Upper lobe of left lung (tissue), 6 donors: ENCODE results near the gene SAMD4A. TPM values are rescaled to one million over a fixed set of nuclear protein-coding genes. Genes with fewer than 3 reads are reported as not detected.

Experiments used
- ATAC-seq, 2 donors: fragments of 200-7000 bp; cut with Tn5 transposase; one replicate each; pipeline ENCODE4 v1.9.1; 2022; ENCODE audit warnings: mild to moderate bottlenecking in 2 of 2, moderate library complexity in 2 of 2; ENCODE audit not compliant: low FRiP score in 2 of 2
- DNase-seq, 2 donors: peaks; one replicate each; pipeline ENCODE4 v3.0.0-alpha.2; 2019 to 2020
- H3K27ac ChIP-seq, 4 donors: fragments of 200-600 bp; sonication (generic); one replicate each; pipeline ENCODE4 v1.5.1; 2016 to 2019
- H3K27me3 ChIP-seq, 4 donors: fragments of 200-600 bp; sonication (generic); one replicate each; pipeline ENCODE4 v1.5.1; 2017 to 2019
- H3K36me3 ChIP-seq, 4 donors: fragments of 200-600 bp; sonication (generic); one replicate each; pipeline ENCODE4 v1.5.1; 2016 to 2019
- H3K4me1 ChIP-seq, 4 donors: fragments of 200-600 bp; sonication (generic); one replicate each; pipeline ENCODE4 v1.5.1; 2018 to 2019
- H3K4me3 ChIP-seq, 4 donors: fragments of 200-600 bp; sonication (generic); one replicate each; pipeline ENCODE4 v1.5.1; 2017 to 2019; ENCODE audit warnings: mild to moderate bottlenecking in 2 of 4, moderate library complexity in 1 of 4
- H3K9me3 ChIP-seq, 4 donors: fragments of 200-600 bp; sonication (generic); one replicate each; pipeline ENCODE4 v1.5.1; 2018 to 2019
- CTCF ChIP-seq, 6 experiments: fragments of 450-650 bp in 4 of 6; fragments of 200-600 bp in 2 of 6; sonication (generic) in 2 of 6; IDR thresholded peaks; one replicate each; pipeline ENCODE4 v1.5.1; 2016 to 2019; ENCODE audit warnings: antibody characterized with exemption in 6 of 6
- EP300 ChIP-seq, 4 donors: sonication (generic); formaldehyde crosslinking; IDR thresholded peaks; one replicate each; pipeline ENCODE4 v1.5.1; 2017; ENCODE audit warnings: antibody characterized with exemption in 4 of 4, control low read depth in 2 of 4
- POLR2A ChIP-seq, 4 donors: fragments of 450-650 bp; IDR thresholded peaks; one replicate each; pipeline ENCODE4 v1.5.1; 2016 to 2017; ENCODE audit warnings: antibody characterized with exemption in 4 of 4, mild to moderate bottlenecking in 2 of 4
- POLR2AphosphoS5 ChIP-seq, 2 donors: sonication (generic); formaldehyde crosslinking; IDR thresholded peaks; one replicate each; pipeline ENCODE4 v1.5.1; 2017; ENCODE audit warnings: antibody characterized with exemption in 2 of 2
- WGBS, 2 donors: methylation state at CpG; one replicate each; pipeline ENCODE4 v1.1.5; 2017 to 2018; 5-methylcytosine and 5-hydroxymethylcytosine counted together
- total RNA-seq, 6 donors: library from RNA; depleted of rRNA in 4 of 6; stranded (reverse); fragments of >200 nt in 4 of 6; gene quantifications; one replicate each; pipeline versions ENCODE4 v1.1.0 to v1.2.1, GENCODE V29; 2016 to 2021
- donor health status: DM: no; HTN: no; CAD: no; lungs with moderate emphysema.
- donor health status: DM: no; HTN: yes; CAD: no; lungs with severe emphysema.

The SAMD4A gene
- total RNA-seq, 6 donors from 2014 or later: 26.0 to 68.3 (median 37.0) TPM

- Histone ChIP-seq H3K27ac (no peak overlapping the region), H3K4me3 (no peak overlapping the region), H3K36me3 (peaks cover 0 to 42% (median 2%) of the 10 kb centered on the region in 4 donors), H3K9me3 (no peaks in the 10 kb centered on the region), H3K27me3 (no peaks in the 10 kb centered on the region), H3K4me1 (peaks cover 24 to 38% (median 33%) of the 10 kb centered on the region in 4 donors)
- DNase-seq (no peak), ATAC-seq (no peak)
- 82 to 84% methylated on average over 8 of the region's 8 CpGs for WGBS, 2 donors
- TF ChIP-seq CTCF (IDR thresholded peaks at IDR 0.05): no peak
- no peak for TF ChIP-seq POLR2A (IDR thresholded peaks at IDR 0.05)
- no peak for TF ChIP-seq EP300 (IDR thresholded peaks at IDR 0.05)
- TF ChIP-seq POLR2AphosphoS5 (IDR thresholded peaks at IDR 0.05): no peak
Measured at GRCh38 chr14:54777395-54777794, 210.5 kb downstream of the SAMD4A start.

DNA sequence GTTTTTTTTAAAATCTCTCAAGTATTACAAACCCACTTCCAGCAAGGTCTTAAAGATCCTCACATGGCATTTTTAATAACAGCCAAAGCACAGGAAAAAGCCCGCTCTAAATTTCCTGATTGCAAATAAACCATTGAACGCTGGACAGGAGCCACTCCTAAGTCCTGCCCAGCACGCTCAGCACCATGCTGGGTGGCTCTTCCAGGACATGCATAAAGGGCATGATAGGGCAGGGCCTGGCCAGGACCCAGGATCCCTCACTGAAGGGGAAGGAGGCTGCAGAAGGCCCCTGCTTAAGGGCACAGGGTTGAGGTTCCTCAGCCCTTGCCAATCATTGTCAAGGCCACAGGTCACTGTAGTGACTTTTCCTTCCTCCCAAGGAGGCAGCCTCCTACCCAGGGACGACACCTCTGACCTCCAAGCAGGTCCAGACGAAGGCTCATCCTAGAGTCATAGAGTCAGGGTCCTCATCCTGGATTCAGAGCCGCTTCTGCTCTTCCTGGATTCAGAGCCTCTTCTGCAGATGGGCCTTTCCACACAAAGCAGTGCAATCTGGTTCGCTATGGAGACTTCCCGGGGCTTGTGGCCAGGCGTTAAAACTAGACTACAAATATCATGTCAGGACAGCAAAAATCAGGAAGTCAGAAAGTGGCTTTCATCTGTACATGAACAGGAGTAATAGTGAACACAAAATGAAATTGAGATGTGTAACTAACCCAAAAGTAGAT is 211.9 kb downstream of the SAMD4A start:
- DNase-seq (no peak), ATAC-seq (no peak)
- peaks cover 0 to 42% (median 2%) of the 10 kb centered on the region in 4 donors for H3K36me3 ChIP-seq
- 63 to 71% methylated on average over 9 of the region's 9 CpGs for WGBS, 2 donors
- no peak for TF ChIP-seq POLR2AphosphoS5 (IDR thresholded peaks at IDR 0.05)
- TF ChIP-seq POLR2A (IDR thresholded peaks at IDR 0.05): no peak
- TF ChIP-seq EP300 (IDR thresholded peaks at IDR 0.05): no peak
- TF ChIP-seq CTCF (IDR thresholded peaks at IDR 0.05): no peak
- no peaks in the 10 kb centered on the region for H3K27me3 ChIP-seq
- peaks cover 12 to 32% (median 20%) of the 10 kb centered on the region in 4 donors for H3K4me1 ChIP-seq
- H3K4me3 ChIP-seq: no peak overlapping the region
- no peaks in the 10 kb centered on the region for H3K9me3 ChIP-seq
- no peak overlapping the region for H3K27ac ChIP-seq

- Histone ChIP-seq H3K36me3 (peaks cover 0 to 57% (median 8%) of the 10 kb centered on the region in 4 donors), H3K4me1 (peaks cover 7 to 29% (median 15%) of the 10 kb centered on the region in 4 donors), H3K9me3 (no peaks in the 10 kb centered on the region), H3K4me3 (no peak overlapping the region), H3K27me3 (no peaks in the 10 kb centered on the region), H3K27ac (no peak overlapping the region)
- no peak for TF ChIP-seq CTCF (IDR thresholded peaks at IDR 0.05)
- TF ChIP-seq POLR2A (IDR thresholded peaks at IDR 0.05): no peak
- no peak for TF ChIP-seq POLR2AphosphoS5 (IDR thresholded peaks at IDR 0.05)
- no peak for TF ChIP-seq EP300 (IDR thresholded peaks at IDR 0.05)
- WGBS, 2 donors: 88 to 90% methylated on average over 5 to 6 of the region's 6 CpGs
- DNase-seq: no peak
- no peak for ATAC-seq
Measured at GRCh38 chr14:54781080-54781479, 214.2 kb downstream of the SAMD4A start.

- no peak for ATAC-seq
- no peak overlapping the region for H3K27ac ChIP-seq
- H3K9me3 ChIP-seq: no peaks in the 10 kb centered on the region
- DNase-seq: no peak
- H3K4me3 ChIP-seq: no peak overlapping the region
- 80 to 82% methylated on average over 20 to 21 of the region's 21 CpGs for WGBS, 2 donors
- H3K27me3 ChIP-seq: no peaks in the 10 kb centered on the region
- peaks cover 0 to 61% (median 10%) of the 10 kb centered on the region in 4 donors for H3K36me3 ChIP-seq
- TF ChIP-seq POLR2AphosphoS5 (IDR thresholded peaks at IDR 0.05) (no peak), CTCF (IDR thresholded peaks at IDR 0.05) (no peak), POLR2A (IDR thresholded peaks at IDR 0.05) (no peak), EP300 (IDR thresholded peaks at IDR 0.05) (no peak)
- H3K4me1 ChIP-seq: peaks cover 0 to 22% (median 7%) of the 10 kb centered on the region in 4 donors
Measured at GRCh38 chr14:54781961-54782750, 215.2 kb downstream of the SAMD4A start.
